Endothelial cell of umbilical vein (primary cell): Measurements from ENCODE around the gene CCDC172.

Experiments
- CTCF ChIP-seq, 2 donors: IDR thresholded peaks; 1 replicate in 1 of 2; 2 replicates in 1 of 2; pipeline ENCODE4 v1.5.1; 2011; ENCODE audit warnings: low read length in 2 of 2, mild to moderate bottlenecking in 2 of 2, moderate library complexity in 2 of 2, control low read depth in 1 of 2, inconsistent platforms in 1 of 2, low read depth in 1 of 2; ENCODE audit not compliant: insufficient read depth in 1 of 2; ENCODE audit errors: extremely low read depth in 1 of 2
- POLR2AphosphoS5 ChIP-seq: IDR thresholded peaks from 2 replicates; pipeline ENCODE4 v1.6.1; 2012; ENCODE audit warnings: low read depth, mild to moderate bottlenecking, control low read depth, low read length, moderate library complexity; ENCODE audit not compliant: insufficient read depth

- no peak for TF ChIP-seq POLR2AphosphoS5
- TF ChIP-seq CTCF (IDR thresholded peaks at IDR 0.05; ENCODE audit: extremely low read depth in 1 of 2, insufficient read depth in 1 of 2, low read depth in 1 of 2, low read length in 2 of 2): no peak
Observed at GRCh38 chr10:116331815-116332214, 7.6 kb downstream of the CCDC172 start.
